ENCODE data around the gene ZMYM2. TPM values are rescaled to one million over a fixed set of nuclear protein-coding genes. Genes with fewer than 3 reads are reported as not detected.

ZMYM2 gene
- 100 to 1,000 TPM in 1 of 6 donors, 10 to 100 TPM in 5; 36.8 to 101 (median 59.4) TPM for total RNA-seq

DNA sequence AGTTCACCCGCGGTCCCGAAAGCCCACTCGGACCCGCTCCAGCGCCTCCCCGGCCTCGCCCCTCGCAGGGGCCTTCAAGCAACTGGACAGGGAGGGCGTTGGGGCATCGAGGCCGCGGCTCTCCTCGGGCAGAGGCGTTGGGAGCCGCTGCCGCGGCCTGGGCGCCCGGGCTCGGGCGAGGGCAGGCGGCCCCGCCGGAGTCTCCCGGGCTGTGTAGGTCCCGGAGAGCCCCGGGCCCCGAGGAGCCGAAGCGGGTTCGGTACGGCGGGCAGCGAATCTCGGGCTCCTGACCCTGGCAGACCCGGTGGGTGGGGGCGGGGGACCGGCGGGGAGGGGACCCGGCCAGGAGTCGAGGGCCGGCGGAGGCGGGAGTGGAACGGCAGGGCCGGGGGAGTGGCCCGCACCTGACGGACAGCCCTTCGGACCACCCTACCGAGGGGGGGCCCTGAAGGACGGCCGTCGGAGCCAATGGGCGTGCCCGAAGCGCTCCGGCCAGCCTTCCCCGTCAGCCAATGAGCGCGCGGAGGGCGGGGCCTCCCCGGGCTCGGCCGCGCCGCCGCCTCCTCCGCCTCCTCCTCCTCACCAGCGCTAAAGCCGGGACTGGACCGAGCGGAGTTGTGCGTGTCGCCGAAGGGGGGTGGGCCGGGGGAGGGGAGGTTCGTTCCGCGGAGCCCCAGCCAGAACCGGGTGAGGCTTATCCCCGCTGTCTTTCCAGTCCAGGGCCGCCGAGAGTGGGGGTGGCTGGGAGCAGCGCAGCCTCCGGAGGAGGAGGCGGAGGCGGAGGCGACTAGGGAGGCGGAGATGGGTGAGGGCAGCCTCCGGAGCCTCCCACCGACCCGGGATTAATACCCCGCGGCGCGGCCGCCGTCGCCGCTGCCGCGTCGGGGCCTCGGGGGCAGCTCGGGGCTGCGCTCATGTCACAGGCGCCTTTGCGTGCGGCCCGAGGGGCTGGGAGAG lies at the start of gene ZMYM2:
Gene ZMYM2, plus strand, starts transcription at position 573 of the 957 bp plus-strand sequence. CDS start 34,346 bp downstream, outside the sequence.
- H3K36me3 ChIP-seq, result peaks cover 0 to 2% (median 0%) of the 10 kb centered on the region in 4 donors
- TF ChIP-seq CTCF (IDR thresholded peaks at IDR 0.05) (peak in 1 of 6 experiments; percentile 2), POLR2AphosphoS5 (IDR thresholded peaks at IDR 0.05) (peak; percentile 32 to 71), POLR2A (IDR thresholded peaks at IDR 0.05) (peak; percentile 54 to 84 (median 63)), EP300 (IDR thresholded peaks at IDR 0.05) (no peak)
- H3K4me1 ChIP-seq, result peaks cover 30 to 41% (median 34%) of the 10 kb centered on the region in 4 donors
- ATAC-seq (ENCODE audit: low FRiP score in 2 of 2) (peak; percentile 97 to 99), DNase-seq (peak; percentile 99 to 100)
- no peaks in the 10 kb centered on the region for H3K9me3 ChIP-seq
- peak within 1 kb of the TSS; percentile 71 to 94 (median 86) for H3K4me3 ChIP-seq
- 1% methylated on average over 22 of the region's 112 CpGs; no CpG with 5 or more reads in 1 of the 2 donors for WGBS, 2 donors
- peak within 1 kb of the TSS; percentile 98 to 100 (median 99) for H3K27ac ChIP-seq
- no peaks in the 10 kb centered on the region for H3K27me3 ChIP-seq

- Histone ChIP-seq H3K27me3 (no peaks in the 10 kb centered on the region), H3K9me3 (no peaks in the 10 kb centered on the region), H3K27ac (no peak overlapping the region), H3K36me3 (no peaks in the 10 kb centered on the region), H3K4me3 (no peak overlapping the region), H3K4me1 (no peaks in the 10 kb centered on the region)
- DNase-seq (no peak), ATAC-seq (ENCODE audit: low FRiP score in 2 of 2) (no peak)
- 71 to 74% methylated on average over 9 of the region's 9 CpGs for WGBS, 2 donors
- TF ChIP-seq POLR2AphosphoS5 (IDR thresholded peaks at IDR 0.05) (no peak), EP300 (IDR thresholded peaks at IDR 0.05) (no peak), CTCF (IDR thresholded peaks at IDR 0.05) (no peak), POLR2A (IDR thresholded peaks at IDR 0.05) (no peak)
These were observed 48.0 kb upstream of the ZMYM2 start for GRCh38 chr13:19910336-19911072.

- ATAC-seq (ENCODE audit: low FRiP score in 2 of 2), result no peak
- no peak for DNase-seq
- WGBS, 2 donors, result 26 to 27% methylated on average over 4 of the region's 4 CpGs
- no peak overlapping the region for H3K4me3 ChIP-seq
- peak; percentile 19 to 58 (median 47) for TF ChIP-seq CTCF (IDR thresholded peaks at IDR 0.05)
- TF ChIP-seq EP300 (IDR thresholded peaks at IDR 0.05), result no peak
- no peak for TF ChIP-seq POLR2A (IDR thresholded peaks at IDR 0.05)
- no peaks in the 10 kb centered on the region for H3K4me1 ChIP-seq
- no peaks in the 10 kb centered on the region for H3K36me3 ChIP-seq
- H3K9me3 ChIP-seq, result no peaks in the 10 kb centered on the region
- H3K27ac ChIP-seq, result no peak overlapping the region
- H3K27me3 ChIP-seq, result no peaks in the 10 kb centered on the region
These were observed 31.3 kb upstream of the ZMYM2 start for GRCh38 chr13:19927117-19927748.

DNA sequence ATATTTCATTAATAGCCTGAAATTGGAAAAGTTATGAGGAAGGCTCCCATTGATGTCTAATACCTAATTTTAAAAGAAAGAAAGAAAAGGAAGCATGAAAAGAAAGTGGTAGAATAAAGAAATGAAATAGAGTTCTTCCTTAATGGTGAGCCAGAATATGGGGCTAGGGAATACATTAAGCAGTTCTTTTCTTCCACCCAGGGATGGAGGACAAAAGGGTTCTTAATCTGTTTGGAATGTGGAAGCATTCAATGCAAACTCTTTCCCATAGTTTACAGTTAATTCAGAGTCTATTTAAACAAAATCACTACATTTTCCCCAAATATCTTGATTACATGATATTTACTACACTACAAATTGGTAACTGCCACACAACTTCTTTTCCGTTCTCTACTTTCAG lies 18.4 kb upstream of the ZMYM2 start:
- WGBS, 2 donors, result 91 to 98% methylated on average over 1 of the region's 1 CpG
- no peak for ATAC-seq (ENCODE audit: low FRiP score in 2 of 2)

More for the DNA sequence above, 18.4 kb upstream of the ZMYM2 start:
- H3K27ac ChIP-seq, result no peak overlapping the region
- H3K9me3 ChIP-seq, result no peaks in the 10 kb centered on the region
- H3K4me3 ChIP-seq, result no peak overlapping the region
- DNase-seq, result no peak
- H3K4me1 ChIP-seq, result no peaks in the 10 kb centered on the region
- TF ChIP-seq POLR2AphosphoS5 (IDR thresholded peaks at IDR 0.05), result no peak
- TF ChIP-seq POLR2A (IDR thresholded peaks at IDR 0.05), result no peak
- no peak for TF ChIP-seq CTCF (IDR thresholded peaks at IDR 0.05)
- no peak for TF ChIP-seq EP300 (IDR thresholded peaks at IDR 0.05)
- no peaks in the 10 kb centered on the region for H3K27me3 ChIP-seq
- no peaks in the 10 kb centered on the region for H3K36me3 ChIP-seq

All from upper lobe of left lung (tissue), 6 donors.